Liver (tissue), 9 donors: Measurements from ENCODE around the gene PLCB1. TPM values are rescaled to one million over a fixed set of nuclear protein-coding genes. Genes with fewer than 3 reads are reported as not detected.

Source experiments
- DNase-seq: peaks from one replicate; pipeline ENCODE4 v3.0.0-alpha.2; 2017; ENCODE audit warnings: low spot score
- H3K27ac ChIP-seq, 2 donors: one replicate each; pipeline ENCODE4 v1.7.0; 2013; ENCODE audit warnings: inconsistent platforms in 2 of 2, low read length in 2 of 2, control low read depth in 1 of 2, low read depth in 1 of 2, mild to moderate bottlenecking in 1 of 2
- H3K27me3 ChIP-seq, 4 donors: one replicate each; pipeline versions ENCODE4 v1.6.1 to v1.7.0; 2013; ENCODE audit warnings: low read length in 3 of 4, inconsistent platforms in 1 of 4, mild to moderate bottlenecking in 1 of 4, moderate library complexity in 1 of 4; ENCODE audit not compliant: control insufficient read depth in 4 of 4, insufficient read depth in 4 of 4
- H3K36me3 ChIP-seq, 4 donors: one replicate each; pipeline versions ENCODE4 v1.6.1 to v1.7.0; 2013; ENCODE audit warnings: low read length in 3 of 4, mild to moderate bottlenecking in 3 of 4, low read depth in 1 of 4, moderate library complexity in 1 of 4; ENCODE audit not compliant: control insufficient read depth in 4 of 4, insufficient read depth in 3 of 4
- H3K4me1 ChIP-seq, 4 donors: one replicate each; pipeline versions ENCODE4 v1.6.1 to v1.7.0; 2013; ENCODE audit warnings: low read length in 3 of 4, mild to moderate bottlenecking in 3 of 4, moderate library complexity in 1 of 4; ENCODE audit not compliant: control insufficient read depth in 4 of 4, insufficient read depth in 4 of 4
- H3K4me3 ChIP-seq, 3 donors: one replicate each; pipeline versions ENCODE4 v1.6.1 to v1.7.0; 2013; ENCODE audit warnings: low read length in 3 of 3, control low read depth in 1 of 3, low read depth in 1 of 3, mild to moderate bottlenecking in 1 of 3
- H3K9ac ChIP-seq, 2 donors: one replicate each; pipeline ENCODE4 v1.7.0; 2013; ENCODE audit warnings: low read length in 2 of 2, mild to moderate bottlenecking in 2 of 2, moderate library complexity in 2 of 2, control low read depth in 1 of 2, low read depth in 1 of 2
- H3K9me3 ChIP-seq, 4 donors: one replicate each; pipeline versions ENCODE4 v1.6.1 to v1.7.0; 2013; ENCODE audit warnings: low read length in 3 of 4; ENCODE audit not compliant: control insufficient read depth in 4 of 4
- CTCF ChIP-seq: fragments of 150-350 bp; IDR thresholded peaks from 2 replicates; pipeline ENCODE4 v1.5.1; 2017; ENCODE audit warnings: improper control_type of control experiment, low read depth, low read length; ENCODE audit not compliant: missing input control
- EGR1 ChIP-seq, 2 donors: IDR thresholded peaks; 2 replicates each; pipeline ENCODE4 v1.6.1; 2016 to 2018; ENCODE audit warnings: antibody characterized with exemption in 2 of 2, low read depth in 2 of 2
- FOXA1 ChIP-seq: IDR thresholded peaks from 2 replicates; pipeline ENCODE4 v1.6.1; 2016; ENCODE audit warnings: antibody characterized with exemption
- GABPA ChIP-seq, 2 donors: IDR thresholded peaks in 1 of 2; conservative IDR thresholded peaks in 1 of 2; 2 replicates each; pipeline ENCODE4 v1.6.1; 2016; ENCODE audit warnings: antibody characterized with exemption in 2 of 2, mild to moderate bottlenecking in 1 of 2, moderate library complexity in 1 of 2
- HNF4A ChIP-seq, 2 donors: conservative IDR thresholded peaks; 2 replicates each; pipeline ENCODE4 v1.6.1; 2016; ENCODE audit warnings: antibody characterized with exemption in 2 of 2, mild to moderate bottlenecking in 2 of 2
- HNF4G ChIP-seq: IDR thresholded peaks from 2 replicates; pipeline ENCODE4 v1.6.1; 2016; ENCODE audit warnings: antibody characterized with exemption
- JUND ChIP-seq, 2 donors: IDR thresholded peaks; 2 replicates each; pipeline ENCODE4 v1.6.1; 2016; ENCODE audit warnings: antibody characterized with exemption in 2 of 2
- MAX ChIP-seq: IDR thresholded peaks from 2 replicates; pipeline ENCODE4 v1.6.1; 2016; ENCODE audit warnings: antibody characterized with exemption
- NR2F2 ChIP-seq: IDR thresholded peaks from 2 replicates; pipeline ENCODE4 v1.6.1; 2016; ENCODE audit warnings: antibody characterized with exemption
- RAD21 ChIP-seq, 2 donors: IDR thresholded peaks; 2 replicates each; pipeline ENCODE4 v1.6.1; 2016; ENCODE audit warnings: antibody characterized with exemption in 2 of 2, mild to moderate bottlenecking in 2 of 2
- REST ChIP-seq: IDR thresholded peaks from 2 replicates; pipeline ENCODE4 v1.6.1; 2016; ENCODE audit warnings: antibody characterized with exemption, mild to moderate bottlenecking
- RXRA ChIP-seq, 2 donors: IDR thresholded peaks; 2 replicates each; pipeline ENCODE4 v1.6.1; 2017 to 2018; ENCODE audit warnings: antibody characterized with exemption in 2 of 2, mild to moderate bottlenecking in 1 of 2
- TAF1 ChIP-seq: conservative IDR thresholded peaks from 2 replicates; pipeline ENCODE4 v1.6.1; 2016; ENCODE audit warnings: antibody characterized with exemption, mild to moderate bottlenecking
- YY1 ChIP-seq: IDR thresholded peaks from 2 replicates; pipeline ENCODE4 v1.6.1; 2016; ENCODE audit warnings: antibody characterized with exemption, mild to moderate bottlenecking
- WGBS: extraction: QIAGEN DNeasy Blood & Tissue Kit; methylation state at CpG from one replicate; pipeline ENCODE4 v1.1.7; 2013; 5-methylcytosine and 5-hydroxymethylcytosine counted together
- polyA plus RNA-seq, 2 donors: library from polyadenylated mRNA; stranded (reverse) in 1 of 2; unstranded in 1 of 2; fragments of 200-250 nt in 1 of 2; fragments of >200 nt in 1 of 2; fragmentation: Nextera tagmentation in 1 of 2; extraction: Ambion mirVana in 1 of 2; gene quantifications; one replicate each; pipeline versions ENCODE4 v1.2.1 to v1.2.3, GENCODE V29; 2013 to 2015
- total RNA-seq, 2 donors: library from RNA; depleted of rRNA; stranded (reverse); fragments of >200 nt; gene quantifications; one replicate each; pipeline ENCODE4 v1.2.3, GENCODE V29; 2014
- donor health status: healthy.
- donor health status: healthy.
- donor health status: healthy.
- donor health status: healthy.
- donor health status: healthy.

The PLCB1 gene
- total and polyA plus RNA-seq, 4 donors = 3.7 to 13.5 (median 5.9) TPM

- H3K36me3 ChIP-seq = no peaks in the 10 kb centered on the region
- no peak overlapping the region for H3K9ac ChIP-seq
- H3K27ac ChIP-seq = no peak overlapping the region
- no peak overlapping the region for H3K4me3 ChIP-seq
- 85% methylated on average over 9 of the region's 9 CpGs for WGBS
- no peaks in the 10 kb centered on the region for H3K27me3 ChIP-seq
- no peak for TF ChIP-seq RAD21 (IDR thresholded peaks at IDR 0.05)
- TF ChIP-seq REST = no peak
- no peak for TF ChIP-seq RXRA (IDR thresholded peaks at IDR 0.05)
- no peak for TF ChIP-seq TAF1
- no peak for TF ChIP-seq MAX
- TF ChIP-seq EGR1 (IDR thresholded peaks at IDR 0.05; ENCODE audit: low read depth in 2 of 2) = no peak
- no peak for TF ChIP-seq GABPA (IDR thresholded peaks at IDR 0.05 in 1 of 2, conservative IDR thresholded peaks at IDR 0.05 in 1 of 2)
- TF ChIP-seq NR2F2 = no peak
- no peak for TF ChIP-seq JUND (IDR thresholded peaks at IDR 0.05)
- TF ChIP-seq CTCF = no peak
- TF ChIP-seq YY1 = no peak
- TF ChIP-seq FOXA1 = no peak
- H3K4me1 ChIP-seq = peaks cover 0 to 1% (median 0%) of the 10 kb centered on the region in 4 donors
- H3K9me3 ChIP-seq = no peaks in the 10 kb centered on the region
- no peak for DNase-seq
Measured at GRCh38 chr20:8542110-8542486, 410.0 kb downstream of the PLCB1 start.

GRCh38 chr20:8545212-8545611, 413.1 kb downstream of the PLCB1 start:
- H3K27ac ChIP-seq = no peak overlapping the region
- TF ChIP-seq RAD21 (IDR thresholded peaks at IDR 0.05) = no peak
- no peak for TF ChIP-seq HNF4G
- no peak for TF ChIP-seq YY1
- TF ChIP-seq NR2F2 = no peak
- TF ChIP-seq HNF4A (conservative IDR thresholded peaks at IDR 0.05) = no peak
- no peak for TF ChIP-seq RXRA (IDR thresholded peaks at IDR 0.05)
- no peaks in the 10 kb centered on the region for H3K4me1 ChIP-seq
- WGBS = 97% methylated on average over 3 of the region's 3 CpGs
- DNase-seq = no peak
- no peak overlapping the region for H3K9ac ChIP-seq
- H3K4me3 ChIP-seq = no peak overlapping the region
- no peaks in the 10 kb centered on the region for H3K9me3 ChIP-seq
- H3K36me3 ChIP-seq = no peaks in the 10 kb centered on the region
- no peaks in the 10 kb centered on the region for H3K27me3 ChIP-seq
